HG02623 (cell line): ENCODE data around the gene TRPM4.
"Not testable (repeated sequence)": the region's sequence is repeated elsewhere in the genome, so short reads cannot be mapped to it uniquely, and the experiment has no call there.

ENCODE experiments used
- ATAC-seq: cut with Tn5 transposase; IDR thresholded peaks from one replicate; pipeline ENCODE4 v1.9.1; 2021; ENCODE audit warnings: moderate library complexity; ENCODE audit not compliant: unreplicated experiment

TRPM4 gene

DNA sequence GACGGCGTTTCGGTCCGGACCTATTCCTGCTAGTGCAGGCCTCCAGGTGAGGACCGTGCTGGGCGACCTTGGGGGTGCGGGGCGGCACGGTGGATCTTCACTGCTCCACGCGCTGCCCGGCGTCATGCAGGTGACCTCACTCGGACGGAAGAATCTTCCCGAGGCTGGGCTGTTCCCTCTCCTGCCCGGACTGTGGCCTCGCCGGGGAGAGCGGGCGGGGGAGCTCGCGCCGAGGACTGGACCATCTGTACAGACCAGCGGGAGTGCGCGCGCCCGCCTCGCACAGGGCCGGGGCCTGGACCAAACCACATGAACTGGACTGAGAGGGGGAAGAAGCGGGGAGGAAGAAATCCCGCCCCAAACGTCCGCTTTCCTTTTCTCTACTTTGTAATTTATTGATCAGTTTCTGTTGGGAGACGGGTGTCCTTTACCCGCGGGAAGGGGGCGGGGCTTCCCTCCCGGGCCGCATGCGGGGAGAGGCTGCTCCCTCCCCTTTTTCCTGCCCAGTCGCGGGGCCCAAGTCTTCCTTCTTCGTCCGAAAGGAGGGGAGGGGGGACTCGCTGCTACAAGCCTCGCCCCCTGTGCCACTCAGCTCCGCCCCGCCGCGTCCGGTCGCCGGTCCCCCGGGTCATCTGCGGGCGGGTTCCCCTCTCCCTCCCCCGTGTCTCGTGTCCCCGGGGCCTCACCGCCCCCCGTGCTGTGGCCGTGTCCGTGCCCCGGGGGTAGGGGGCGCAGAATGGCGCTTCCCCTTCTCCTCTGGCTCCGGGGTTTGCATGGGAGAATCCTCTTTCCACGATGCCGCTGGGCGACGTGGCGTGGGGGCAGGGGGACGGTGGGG, 7.3 kb upstream of the TRPM4 start:
- ATAC-seq, result no peak

DNA sequence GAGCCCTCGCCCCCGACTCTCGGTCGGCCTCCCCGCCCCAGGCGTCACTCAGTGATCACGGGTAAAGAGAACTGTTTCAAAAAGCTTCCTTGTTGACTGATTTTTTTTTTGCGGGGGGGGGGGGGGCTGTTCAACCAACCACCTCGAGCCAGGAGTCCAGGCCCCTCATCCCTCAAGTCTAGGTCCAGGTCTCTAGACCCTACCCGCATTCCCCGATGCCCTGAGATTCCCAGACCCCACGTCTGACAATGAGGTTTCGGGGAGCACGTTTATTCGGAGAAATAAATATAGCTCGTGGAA, 6.7 kb upstream of the TRPM4 start:
- no peak for ATAC-seq

DNA sequence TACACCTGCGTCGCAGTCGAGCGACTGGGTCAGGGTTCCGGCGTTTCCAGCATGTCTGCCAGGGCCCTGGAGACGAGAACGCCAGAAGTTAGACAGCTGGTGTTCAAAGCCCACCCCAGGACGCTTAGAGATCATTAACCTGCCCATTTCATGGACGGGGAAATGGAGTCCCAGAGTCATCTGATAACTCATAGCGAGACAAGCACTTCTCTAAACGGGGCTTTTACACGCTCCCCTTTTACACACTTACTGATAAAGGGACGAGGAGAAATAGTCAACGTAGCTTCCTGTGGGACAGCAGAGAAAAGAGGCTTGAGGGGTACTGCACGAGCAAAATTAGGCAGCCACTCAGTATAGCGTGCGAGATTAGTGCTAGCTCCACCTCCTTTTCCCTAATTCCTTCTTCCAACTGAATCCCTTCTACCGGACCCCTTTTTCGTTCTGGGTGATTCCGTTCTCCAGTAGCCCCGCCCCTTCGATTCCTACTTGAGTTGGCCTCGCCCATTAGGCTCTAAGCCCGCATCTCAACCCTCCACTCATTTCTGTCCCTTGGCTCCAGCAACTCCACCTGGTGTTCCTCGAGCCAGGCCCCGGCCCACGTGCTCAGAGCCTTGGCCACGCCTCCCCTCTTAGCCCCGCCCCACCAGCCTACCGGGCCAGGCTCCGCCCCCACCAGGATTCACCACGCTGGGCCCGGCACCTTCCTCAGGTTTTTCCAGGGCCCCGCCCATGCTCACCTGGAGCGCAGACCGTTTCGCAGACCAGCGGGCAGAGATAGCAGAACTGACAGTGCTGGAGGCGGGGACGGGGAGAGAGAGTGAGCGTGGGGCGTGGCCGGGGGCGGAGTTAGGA, 6.1 kb upstream of the TRPM4 start:
- ATAC-seq, result no peak

DNA sequence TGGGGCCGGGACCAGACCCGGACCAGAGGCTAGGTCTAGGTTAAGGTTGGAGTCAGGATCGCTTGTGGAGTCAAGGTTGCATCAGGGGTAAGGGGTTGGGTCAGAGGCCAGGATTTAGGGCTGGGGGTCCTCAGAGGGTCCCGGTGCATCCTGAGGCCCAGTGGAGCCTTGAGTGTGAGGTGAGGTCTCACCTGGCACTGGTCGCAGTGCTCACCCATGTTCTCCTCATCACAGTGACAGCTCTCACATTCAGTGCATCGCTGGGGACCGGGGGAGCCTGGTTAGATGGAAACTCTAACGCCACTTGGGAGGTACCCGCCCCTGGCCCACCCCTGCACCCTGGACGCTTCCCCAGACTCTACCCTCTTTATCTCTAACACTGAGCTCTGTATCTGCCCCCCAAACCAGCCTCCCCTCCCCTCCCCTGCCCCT, 5.5 kb upstream of the TRPM4 start:
- no peak for ATAC-seq

DNA sequence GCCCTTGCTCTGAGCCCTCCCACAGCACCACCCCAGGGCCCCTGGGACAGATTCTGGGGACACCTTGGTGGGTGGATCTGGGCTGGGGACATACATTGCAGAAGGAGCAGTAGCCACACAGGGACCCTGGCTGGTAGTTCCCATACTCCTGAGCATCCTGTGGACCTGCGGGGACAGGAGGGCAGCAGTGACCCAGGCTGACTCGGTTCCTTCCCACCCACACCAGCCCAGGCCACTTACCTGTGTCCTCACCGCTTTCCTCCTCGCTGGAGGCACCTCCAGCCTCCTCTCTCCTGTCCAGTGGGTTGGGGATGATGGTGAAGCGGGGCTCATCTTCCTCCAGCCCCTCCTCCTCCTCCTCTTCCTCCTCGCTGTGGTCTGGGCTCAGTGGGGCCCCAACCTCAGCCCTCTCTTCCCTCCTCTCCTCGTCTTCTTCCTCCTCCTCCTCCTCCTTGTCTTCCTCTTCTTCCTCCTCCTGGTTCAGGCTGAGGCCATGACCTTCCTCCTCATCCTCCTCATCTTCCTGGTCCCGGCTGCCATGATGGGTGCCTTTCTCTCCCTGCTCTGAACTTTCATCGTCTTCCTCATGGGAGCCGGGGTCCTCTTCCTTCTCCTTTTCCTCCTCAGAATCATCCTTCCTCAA, 4.3 kb upstream of the TRPM4 start:
- ATAC-seq, result no peak

DNA sequence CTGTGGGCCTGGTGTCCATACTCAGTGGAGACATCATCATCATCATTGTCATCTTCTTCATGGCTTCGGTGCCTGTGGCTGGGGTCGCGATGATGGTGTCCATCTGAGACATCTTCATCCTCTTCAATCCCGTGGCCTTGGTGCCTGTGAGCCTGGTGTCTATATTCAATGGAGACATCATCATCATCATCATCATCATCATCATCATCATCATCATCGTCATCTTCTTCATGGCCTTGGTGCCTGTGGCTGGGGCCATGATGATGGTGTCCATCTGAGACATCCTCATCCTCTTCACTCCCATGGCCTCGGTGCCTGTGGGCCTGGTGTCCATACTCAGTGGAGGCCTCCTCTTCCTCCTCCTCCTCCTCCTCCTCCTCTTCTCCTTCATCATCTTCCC, 3.3 kb upstream of the TRPM4 start:
- no peak for ATAC-seq

DNA sequence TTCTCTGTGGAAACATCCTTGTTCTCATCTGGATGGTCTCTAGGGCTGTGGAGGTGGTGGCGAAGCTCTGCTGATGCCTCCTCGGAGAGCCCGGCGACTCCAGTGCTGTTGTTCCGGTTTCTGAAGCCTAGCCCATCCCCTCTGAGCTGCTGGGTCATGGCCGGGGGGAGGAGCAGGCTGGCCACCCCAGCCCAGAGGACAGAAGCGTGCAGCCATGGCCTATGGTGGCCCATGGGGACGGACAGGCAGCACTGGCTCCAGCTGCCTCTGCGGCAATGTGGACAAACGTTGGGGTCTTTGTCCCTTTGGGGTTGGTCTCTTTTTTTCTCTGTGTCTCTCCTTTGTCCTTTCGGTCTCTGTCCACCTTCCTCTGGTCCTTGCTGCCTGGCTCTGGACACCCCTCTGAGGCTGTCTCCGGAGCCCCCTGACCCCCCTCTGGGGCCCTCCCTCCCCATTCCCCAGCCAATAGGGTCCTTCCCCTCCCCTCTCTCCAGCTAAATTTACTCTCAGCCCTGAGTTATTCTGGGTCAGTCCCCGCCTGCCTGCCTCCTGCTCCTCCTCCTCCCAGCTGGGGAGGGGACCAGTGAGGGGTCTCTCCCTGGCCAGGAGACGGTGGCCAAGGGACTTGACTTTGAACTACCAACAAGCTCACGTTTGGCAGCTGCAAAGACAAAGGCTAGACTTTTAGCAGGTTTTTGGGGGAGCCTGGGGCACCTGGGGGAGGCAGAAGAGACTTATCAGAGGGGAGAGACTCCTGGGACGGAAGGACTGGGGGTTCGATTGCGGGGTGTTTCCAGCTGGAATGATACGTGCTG, 2.4 kb upstream of the TRPM4 start, which contains the start of gene HRC:
Gene HRC, minus strand, starts transcription at position 392 of the 815 bp plus-strand sequence. Its CDS starts 159 bp downstream, at position 233.
- ATAC-seq, result no peak

DNA sequence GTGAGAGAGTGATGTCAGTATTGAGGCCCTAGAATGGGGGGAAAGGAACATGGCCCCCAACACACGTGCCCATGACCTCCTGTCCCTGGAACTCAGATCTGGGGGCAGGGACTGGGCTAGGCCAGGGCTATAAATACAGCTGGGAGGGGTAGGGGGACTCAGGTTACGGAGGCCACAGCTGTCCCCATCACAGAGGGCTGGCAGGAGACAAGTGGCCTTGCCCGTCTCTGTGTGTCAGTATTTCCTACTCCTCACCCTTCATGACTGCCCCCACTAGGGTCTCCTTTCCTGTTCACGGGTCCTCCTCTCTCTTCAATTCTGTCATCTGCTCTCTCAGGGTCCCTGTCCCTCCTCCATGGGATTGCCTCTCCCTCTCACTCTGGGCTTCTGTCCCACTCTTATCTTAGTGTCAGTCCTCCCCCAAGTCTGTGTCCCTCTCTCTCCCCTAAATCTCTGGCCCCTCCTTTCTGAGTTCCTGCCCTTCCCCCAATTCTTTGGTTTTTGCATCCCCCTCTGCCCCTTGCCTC, 1.7 kb upstream of the TRPM4 start:
- no peak for ATAC-seq

DNA sequence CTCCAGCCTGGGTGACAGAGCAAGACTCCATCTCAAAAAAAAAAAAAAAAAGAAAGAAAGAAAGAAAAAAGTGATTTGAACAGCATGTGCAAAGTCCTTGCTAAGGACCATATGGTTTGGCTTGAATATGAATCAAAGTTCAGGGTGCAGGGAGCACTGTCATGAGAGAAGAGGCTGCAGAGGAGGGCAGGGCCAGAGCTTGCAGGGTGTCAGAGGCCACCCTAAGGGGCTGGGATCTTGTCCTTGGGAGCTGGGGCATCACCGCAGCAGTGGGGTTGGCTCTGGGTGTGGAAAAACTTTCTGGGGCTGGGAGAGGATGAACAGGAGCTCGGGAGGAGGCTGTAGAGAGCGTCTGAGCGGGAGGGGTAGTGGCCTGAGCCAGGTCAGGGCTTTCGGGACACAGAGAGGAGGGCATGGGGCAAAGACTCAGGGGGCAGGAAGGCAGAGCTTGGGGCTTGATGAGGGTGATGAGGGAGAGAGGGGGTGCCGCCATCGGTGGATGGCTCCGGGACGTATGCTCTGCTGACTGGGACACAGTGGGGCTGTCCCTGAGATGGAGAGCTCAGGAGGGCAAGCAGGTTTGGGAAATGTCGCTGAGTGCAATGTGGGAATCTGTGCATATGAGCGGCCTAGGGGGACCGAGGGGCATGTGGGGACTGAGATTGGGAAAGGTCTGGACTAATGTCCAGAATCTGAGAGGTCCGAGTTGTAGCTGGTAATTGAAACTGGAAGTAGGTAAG, 3.0 kb downstream of the TRPM4 start:
- ATAC-seq, result no peak

DNA sequence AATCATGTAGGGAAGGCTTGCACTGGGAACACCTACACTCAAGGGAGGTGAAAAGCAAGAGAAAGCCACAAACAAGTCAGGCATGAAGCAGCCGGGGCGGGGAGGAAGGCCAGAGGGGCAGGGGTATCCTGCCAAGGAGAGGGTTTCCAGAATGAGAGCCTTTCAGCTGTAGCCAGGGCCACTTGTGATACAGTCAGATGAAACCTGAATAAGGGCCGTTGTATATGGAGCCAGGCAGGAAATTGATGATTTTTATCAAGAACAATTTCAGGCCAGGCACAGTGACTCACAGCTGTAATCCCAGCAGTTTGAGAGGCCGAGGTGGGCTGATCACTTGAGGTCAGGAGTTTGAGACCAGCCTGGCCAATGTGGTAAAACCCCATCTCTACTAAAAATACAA, 4.4 kb downstream of the TRPM4 start:
- no peak for ATAC-seq

DNA sequence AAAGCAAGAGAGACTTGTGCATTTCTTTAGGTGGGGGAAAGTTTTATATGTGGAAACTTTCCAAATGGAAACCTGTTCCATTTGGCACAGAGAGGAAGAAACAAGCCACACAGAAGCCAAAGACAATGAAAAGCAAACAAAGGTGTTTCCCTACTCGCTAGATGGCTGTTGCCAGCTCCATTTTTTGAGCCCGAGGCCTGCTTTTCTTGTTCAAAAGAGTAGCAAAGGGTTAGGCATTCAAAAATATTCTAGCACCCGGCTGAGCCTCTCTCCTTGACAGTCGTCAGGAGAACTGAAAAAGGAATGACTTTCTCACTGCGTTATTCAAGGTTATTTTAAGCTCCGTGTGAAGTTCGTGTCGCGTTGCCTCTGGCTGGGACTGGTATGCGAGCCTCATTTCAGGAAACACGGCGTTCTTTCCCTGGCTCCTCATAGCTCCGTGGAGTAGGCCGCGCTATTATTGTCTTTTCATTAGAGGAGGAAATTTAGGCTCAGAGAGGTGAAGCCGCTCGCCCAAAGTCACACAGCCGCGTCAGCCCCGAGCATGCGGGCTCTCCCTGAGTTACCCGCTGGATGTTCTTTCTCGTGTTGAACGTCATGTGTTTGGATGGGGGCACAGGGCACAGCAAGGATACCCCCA, 7.6 kb downstream of the TRPM4 start:
- no peak for ATAC-seq

DNA sequence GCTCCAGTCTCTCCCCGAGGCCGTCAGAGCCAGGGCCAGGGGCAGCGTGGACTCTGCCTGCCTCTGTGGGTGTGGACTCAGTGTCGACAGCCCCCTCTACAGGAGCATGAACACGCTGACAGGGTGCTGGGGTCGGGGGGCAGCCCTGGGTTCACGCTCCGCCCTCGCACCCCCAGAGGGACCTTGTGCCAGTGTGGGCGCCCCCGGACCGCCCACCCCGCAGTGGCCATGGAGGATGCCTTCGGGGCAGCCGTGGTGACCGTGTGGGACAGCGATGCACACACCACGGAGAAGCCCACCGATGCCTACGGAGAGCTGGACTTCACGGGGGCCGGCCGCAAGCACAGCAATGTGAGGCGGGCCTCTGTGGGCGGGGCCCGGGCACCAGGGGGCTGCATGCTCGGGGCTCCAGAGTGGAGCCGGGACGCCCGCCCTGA, 8.3 kb downstream of the TRPM4 start:
- ATAC-seq, result no peak

DNA sequence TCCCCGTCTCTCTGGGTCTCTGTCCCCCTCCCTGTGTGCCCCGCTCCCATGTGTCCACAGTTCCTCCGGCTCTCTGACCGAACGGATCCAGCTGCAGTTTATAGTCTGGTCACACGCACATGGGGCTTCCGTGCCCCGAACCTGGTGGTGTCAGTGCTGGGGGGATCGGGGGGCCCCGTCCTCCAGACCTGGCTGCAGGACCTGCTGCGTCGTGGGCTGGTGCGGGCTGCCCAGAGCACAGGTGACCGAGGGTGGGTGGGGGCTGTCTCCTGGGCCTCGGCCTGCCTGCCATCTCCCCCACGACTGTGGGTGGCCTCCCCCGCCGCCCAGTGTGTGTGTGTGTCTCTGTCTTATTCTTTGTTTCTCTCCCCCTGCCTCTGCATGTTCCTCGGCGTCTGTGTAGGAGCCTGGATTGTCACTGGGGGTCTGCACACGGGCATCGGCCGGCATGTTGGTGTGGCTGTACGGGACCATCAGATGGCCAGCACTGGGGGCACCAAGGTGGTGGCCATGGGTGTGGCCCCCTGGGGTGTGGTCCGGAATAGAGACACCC, 10.3 kb downstream of the TRPM4 start:
- ATAC-seq, result no peak

DNA sequence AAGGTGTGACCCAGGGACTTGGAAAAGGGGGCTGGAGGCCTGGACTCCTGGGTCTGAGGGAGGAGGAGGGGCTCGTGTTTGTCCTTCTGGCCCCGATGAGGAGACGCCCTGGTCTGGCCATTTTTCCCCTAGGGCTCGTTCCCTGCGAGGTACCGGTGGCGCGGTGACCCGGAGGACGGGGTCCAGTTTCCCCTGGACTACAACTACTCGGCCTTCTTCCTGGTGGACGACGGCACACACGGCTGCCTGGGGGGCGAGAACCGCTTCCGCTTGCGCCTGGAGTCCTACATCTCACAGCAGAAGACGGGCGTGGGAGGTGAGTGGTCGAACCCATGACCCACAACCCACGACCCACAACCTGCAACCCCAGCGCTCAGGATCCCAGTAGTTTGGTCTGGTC, 10.8 kb downstream of the TRPM4 start:
- no peak for ATAC-seq

DNA sequence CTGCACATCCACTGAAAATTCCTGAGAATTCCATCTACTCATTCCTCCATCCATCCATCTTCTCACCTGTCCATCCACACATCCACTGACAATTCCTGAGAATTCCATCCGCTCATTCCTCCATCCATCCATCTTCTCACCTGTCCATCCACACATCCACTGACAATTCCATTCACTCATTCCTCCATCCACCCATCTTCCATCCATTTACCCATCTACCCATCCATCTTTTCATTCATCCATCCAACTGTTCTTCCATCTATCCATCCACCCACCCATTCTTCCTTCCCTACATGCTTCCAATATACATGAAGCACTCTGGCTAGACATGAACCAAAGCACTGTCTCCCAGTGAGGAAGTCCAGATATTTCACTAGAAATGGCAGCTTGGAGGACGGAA, 15.6 kb downstream of the TRPM4 start:
- ATAC-seq, result no peak

DNA sequence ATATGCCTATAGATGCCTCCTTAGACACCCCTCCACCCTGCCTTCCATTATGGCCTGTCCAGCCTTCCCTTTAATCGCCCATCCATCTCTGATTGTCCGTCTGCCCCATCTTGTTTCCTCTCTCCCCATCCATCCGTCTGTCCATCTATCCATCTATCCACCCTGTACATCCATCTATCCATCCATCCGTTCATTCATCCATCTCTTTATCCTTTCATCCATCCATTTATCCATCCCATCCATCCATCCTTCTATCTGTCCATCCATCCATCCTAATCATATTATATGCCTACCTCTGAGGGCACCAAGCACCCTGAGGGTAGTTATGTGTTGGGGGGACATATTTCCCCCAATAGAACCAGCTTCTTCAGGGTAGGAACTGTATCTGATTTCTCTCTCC, 23.1 kb downstream of the TRPM4 start:
- no peak for ATAC-seq

DNA sequence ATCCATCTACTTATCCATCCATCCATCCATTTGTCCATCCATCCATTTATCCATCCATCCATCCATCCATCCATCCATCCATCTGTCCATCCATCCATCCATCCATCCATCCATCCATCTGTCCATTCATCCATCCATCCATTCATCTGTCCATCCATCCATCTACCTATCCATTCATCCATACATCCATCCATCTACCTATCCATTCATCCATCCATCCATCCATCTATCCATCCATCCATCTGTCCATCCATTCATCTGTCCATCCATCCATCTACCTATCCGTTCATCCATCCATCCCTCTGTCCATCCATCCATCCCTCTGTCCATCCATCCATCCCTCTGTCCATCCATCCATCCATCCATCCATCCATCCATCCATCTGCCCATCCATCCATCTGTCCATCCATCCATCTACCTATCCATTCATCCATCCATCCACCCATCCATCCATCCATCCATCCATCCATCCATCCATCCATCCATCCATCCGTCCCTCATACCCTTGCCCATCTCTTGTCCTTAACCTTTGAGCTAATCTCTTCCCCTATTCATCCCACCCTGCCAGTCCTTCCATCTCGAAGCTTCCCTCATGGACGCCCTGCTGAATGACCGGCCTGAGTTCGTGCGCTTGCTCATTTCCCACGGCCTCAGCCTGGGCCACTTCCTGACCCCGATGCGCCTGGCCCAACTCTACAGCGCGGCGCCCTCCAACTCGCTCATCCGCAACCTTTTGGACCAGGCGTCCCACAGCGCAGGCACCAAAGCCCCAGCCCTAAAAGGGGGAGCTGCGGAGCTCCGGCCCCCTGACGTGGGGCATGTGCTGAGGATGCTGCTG, 24.6 kb downstream of the TRPM4 start:
- ATAC-seq, result not testable (repeated sequence)

DNA sequence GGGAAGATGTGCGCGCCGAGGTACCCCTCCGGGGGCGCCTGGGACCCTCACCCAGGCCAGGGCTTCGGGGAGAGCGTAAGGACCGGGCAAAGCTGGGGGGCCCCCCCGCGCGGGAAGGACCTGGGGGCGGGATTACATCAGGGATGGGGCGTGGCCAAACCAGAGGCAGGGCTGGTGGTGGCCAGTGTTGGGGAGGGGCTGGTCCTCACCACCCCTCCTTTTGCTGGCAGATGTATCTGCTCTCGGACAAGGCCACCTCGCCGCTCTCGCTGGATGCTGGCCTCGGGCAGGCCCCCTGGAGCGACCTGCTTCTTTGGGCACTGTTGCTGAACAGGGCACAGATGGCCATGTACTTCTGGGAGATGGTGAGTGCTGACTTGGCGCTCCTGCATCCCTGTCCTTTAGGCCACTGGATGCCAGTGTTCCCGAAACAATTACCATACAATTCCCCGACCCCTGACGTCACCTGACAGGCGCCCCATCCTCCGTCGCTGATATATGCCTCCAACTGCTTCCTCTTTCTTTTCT, 25.3 kb downstream of the TRPM4 start:
- no peak for ATAC-seq
